Esophagus squamous epithelium (tissue), 5 donors: ENCODE data around the gene MCTP2. TPM values are rescaled to one million over a fixed set of nuclear protein-coding genes. Genes with fewer than 3 reads are reported as not detected.

ENCODE experiments used
- DNase-seq: peaks from one replicate; lab custom pipeline; 2025; lab: John Stamatoyannopoulos, UW
- H3K27ac ChIP-seq, 4 donors: fragments of 200-600 bp; sonication (generic); one replicate each; pipeline ENCODE4 v1.5.1; 2016 to 2019; ENCODE audit warnings: mild to moderate bottlenecking in 1 of 4
- H3K27me3 ChIP-seq, 4 donors: fragments of 200-600 bp; sonication (generic); 1 replicate in 3 of 4; 2 replicates in 1 of 4; pipeline versions ENCODE4 v1.5.1 to v1.6.0; 2017 to 2021; ENCODE audit warnings: antibody characterized with exemption in 1 of 4
- H3K36me3 ChIP-seq, 3 donors: fragments of 200-600 bp; sonication (generic); one replicate each; pipeline ENCODE4 v1.5.1; 2016 to 2019
- H3K4me1 ChIP-seq, 3 donors: fragments of 200-600 bp; sonication (generic); one replicate each; pipeline ENCODE4 v1.5.1; 2017 to 2019
- H3K4me3 ChIP-seq, 4 donors: fragments of 200-600 bp; sonication (generic); 1 replicate in 3 of 4; 2 replicates in 1 of 4; pipeline ENCODE4 v1.5.1; 2016 to 2019; ENCODE audit warnings: mild to moderate bottlenecking in 2 of 4, moderate library complexity in 1 of 4
- H3K9me3 ChIP-seq, 3 donors: fragments of 200-600 bp; sonication (generic); one replicate each; pipeline ENCODE4 v1.5.1; 2016 to 2019
- CTCF ChIP-seq, 6 experiments: fragments of 450-650 bp in 4 of 6; fragments of 200-600 bp in 2 of 6; sonication (generic) in 2 of 6; IDR thresholded peaks; one replicate each; pipeline ENCODE4 v1.5.1; 2016 to 2019; ENCODE audit warnings: antibody characterized with exemption in 6 of 6, mild to moderate bottlenecking in 4 of 6, moderate library complexity in 4 of 6
- POLR2A ChIP-seq, 4 donors: fragments of 450-650 bp; IDR thresholded peaks; one replicate each; pipeline ENCODE4 v1.6.1; 2017; ENCODE audit warnings: antibody characterized with exemption in 4 of 4, mild to moderate bottlenecking in 4 of 4, moderate library complexity in 3 of 4
- WGBS, 2 donors: methylation state at CpG; one replicate each; pipeline ENCODE4 v1.1.5; 2018; 5-methylcytosine and 5-hydroxymethylcytosine counted together
- intact Hi-C: fragments of 100-400 bp; cut with DNase I; formaldehyde crosslinking; loops from one replicate; pipeline ENCODE4 v1.15.0; 2022
- total RNA-seq, 4 donors: library from RNA; depleted of rRNA; stranded (reverse); fragments of >200 nt; gene quantifications; one replicate each; pipeline ENCODE4 v1.1.0, GENCODE V29; 2016
- donor health status: DM: yes; HTN: yes; CAD: no.

MCTP2 gene
- total RNA-seq, 4 donors from 2014 or later, result 11.2 to 29.9 (median 15.6) TPM

GRCh38 chr15:94234300-94234699 is 2.9 kb downstream of the MCTP2 start:
- H3K4me3 ChIP-seq, result no peak overlapping the region
- TF ChIP-seq CTCF (IDR thresholded peaks at IDR 0.05), result no peak
- no peak for TF ChIP-seq POLR2A (IDR thresholded peaks at IDR 0.05)
- intact Hi-C loops, result no loop called here
- peak overlapping the region in 3 of 4 donors; percentile 5 to 49 (median 35) for H3K27ac ChIP-seq
- peaks cover 0 to 9% (median 0%) of the 10 kb centered on the region in 4 donors for H3K27me3 ChIP-seq
- H3K4me1 ChIP-seq, result peaks cover 8 to 96% (median 33%) of the 10 kb centered on the region in 3 donors
- H3K36me3 ChIP-seq, result no peaks in the 10 kb centered on the region
- H3K9me3 ChIP-seq, result no peaks in the 10 kb centered on the region
- no peak for DNase-seq
- WGBS, 2 donors, result 24 to 28% methylated on average over 3 of the region's 3 CpGs

- no peak overlapping the region for H3K27ac ChIP-seq
- intact Hi-C loops, result no loop called here
- no peak for DNase-seq
- H3K4me3 ChIP-seq, result no peak overlapping the region
- peaks cover 8 to 96% (median 34%) of the 10 kb centered on the region in 3 donors for H3K4me1 ChIP-seq
- peaks cover 0 to 9% (median 0%) of the 10 kb centered on the region in 4 donors for H3K27me3 ChIP-seq
- 85 to 90% methylated on average over 10 to 12 of the region's 14 CpGs for WGBS, 2 donors
- no peak for TF ChIP-seq POLR2A (IDR thresholded peaks at IDR 0.05)
- no peak for TF ChIP-seq CTCF (IDR thresholded peaks at IDR 0.05)
- H3K9me3 ChIP-seq, result no peaks in the 10 kb centered on the region
- no peaks in the 10 kb centered on the region for H3K36me3 ChIP-seq
These were observed 3.7 kb downstream of the MCTP2 start for GRCh38 chr15:94235041-94235440.

- Histone ChIP-seq H3K36me3 (no peaks in the 10 kb centered on the region), H3K27ac (no peak overlapping the region), H3K27me3 (peaks cover 0 to 9% (median 0%) of the 10 kb centered on the region in 4 donors), H3K4me3 (no peak overlapping the region), H3K9me3 (no peaks in the 10 kb centered on the region), H3K4me1 (peaks cover 8 to 96% (median 35%) of the 10 kb centered on the region in 3 donors)
- no peak for TF ChIP-seq POLR2A (IDR thresholded peaks at IDR 0.05)
- TF ChIP-seq CTCF (IDR thresholded peaks at IDR 0.05), result no peak
- DNase-seq, result no peak
- 58 to 59% methylated on average over 6 of the region's 6 CpGs for WGBS, 2 donors
- intact Hi-C loops, result no loop called here
These were observed 4.3 kb downstream of the MCTP2 start for GRCh38 chr15:94235646-94236045.

- intact Hi-C loops, result no loop called here
- Histone ChIP-seq H3K36me3 (no peaks in the 10 kb centered on the region), H3K27me3 (peaks cover 0 to 2% (median 0%) of the 10 kb centered on the region in 4 donors), H3K4me1 (peaks cover 8 to 89% (median 32%) of the 10 kb centered on the region in 3 donors), H3K9me3 (no peaks in the 10 kb centered on the region), H3K27ac (no peak overlapping the region), H3K4me3 (no peak overlapping the region)
- no peak for TF ChIP-seq CTCF (IDR thresholded peaks at IDR 0.05)
- no peak for TF ChIP-seq POLR2A (IDR thresholded peaks at IDR 0.05)
- no peak for DNase-seq
- WGBS, 2 donors, result 63 to 82% methylated on average over 4 of the region's 4 CpGs
These were observed 5.2 kb downstream of the MCTP2 start for GRCh38 chr15:94236608-94237007.

GRCh38 chr15:94237903-94238302 is 6.5 kb downstream of the MCTP2 start:
- no peaks in the 10 kb centered on the region for H3K9me3 ChIP-seq
- H3K27ac ChIP-seq, result no peak overlapping the region
- DNase-seq, result no peak
- 56 to 74% methylated on average over 8 of the region's 8 CpGs for WGBS, 2 donors
- H3K27me3 ChIP-seq, result no peaks in the 10 kb centered on the region
- no peak overlapping the region for H3K4me3 ChIP-seq
- peaks cover 5 to 76% (median 28%) of the 10 kb centered on the region in 3 donors for H3K4me1 ChIP-seq
- intact Hi-C loops, result no loop called here
- no peak for TF ChIP-seq POLR2A (IDR thresholded peaks at IDR 0.05)
- TF ChIP-seq CTCF (IDR thresholded peaks at IDR 0.05), result no peak
- H3K36me3 ChIP-seq, result no peaks in the 10 kb centered on the region
